HEK293T (cell line): ENCODE results near the gene IL1R2.

Source experiments
- ARNT ChIP-seq: fragments of 450-650 bp; IDR thresholded peaks from 2 replicates; pipeline ENCODE4 v1.6.1; 2017; ENCODE audit warnings: mild to moderate bottlenecking
- BHLHE40 ChIP-seq: fragments of 450-650 bp; IDR thresholded peaks from 2 replicates; pipeline ENCODE4 v1.6.1; 2016; ENCODE audit warnings: mild to moderate bottlenecking, moderate library complexity, borderline replicate concordance
- CTBP1 ChIP-seq: fragments of 450-650 bp; IDR thresholded peaks from 2 replicates; pipeline ENCODE4 v1.6.1; 2016; ENCODE audit warnings: borderline replicate concordance
- ELF4 ChIP-seq: fragments of 450-650 bp; IDR thresholded peaks from 2 replicates; pipeline ENCODE4 v1.6.1; 2017; ENCODE audit warnings: antibody characterized with exemption
- FOXA1 ChIP-seq: fragments of 450-650 bp; IDR thresholded peaks from 2 replicates; pipeline ENCODE4 v1.6.1; 2016; ENCODE audit warnings: mild to moderate bottlenecking
- FOXM1 ChIP-seq: fragments of 450-650 bp; IDR thresholded peaks from 2 replicates; pipeline ENCODE4 v1.6.1; 2017; ENCODE audit warnings: mild to moderate bottlenecking, borderline replicate concordance
- L3MBTL2 ChIP-seq: fragments of 450-650 bp; conservative IDR thresholded peaks from 2 replicates; pipeline ENCODE4 v1.6.1; 2016; ENCODE audit warnings: mild to moderate bottlenecking
- LEF1 ChIP-seq: fragments of 450-650 bp; IDR thresholded peaks from 2 replicates; pipeline ENCODE4 v1.6.1; 2017; ENCODE audit warnings: mild to moderate bottlenecking, borderline replicate concordance
- SP1 ChIP-seq: fragments of 450-650 bp; IDR thresholded peaks from 2 replicates; pipeline ENCODE4 v1.6.1; 2017
- SUZ12 ChIP-seq: fragments of 450-650 bp; IDR thresholded peaks from 2 replicates; pipeline ENCODE4 v1.6.1; 2016; ENCODE audit warnings: mild to moderate bottlenecking
- TARDBP ChIP-seq: fragments of 450-650 bp; IDR thresholded peaks from 2 replicates; pipeline ENCODE4 v1.6.1; 2016
- ZNF384 ChIP-seq: fragments of 450-650 bp; IDR thresholded peaks from 2 replicates; pipeline ENCODE4 v1.6.1; 2016
- TF ChIP-seq, protein P1 (sequence below): fragments of 450-650 bp; IDR thresholded peaks from 2 replicates; pipeline ENCODE4 v1.6.1; 2016

DNA sequence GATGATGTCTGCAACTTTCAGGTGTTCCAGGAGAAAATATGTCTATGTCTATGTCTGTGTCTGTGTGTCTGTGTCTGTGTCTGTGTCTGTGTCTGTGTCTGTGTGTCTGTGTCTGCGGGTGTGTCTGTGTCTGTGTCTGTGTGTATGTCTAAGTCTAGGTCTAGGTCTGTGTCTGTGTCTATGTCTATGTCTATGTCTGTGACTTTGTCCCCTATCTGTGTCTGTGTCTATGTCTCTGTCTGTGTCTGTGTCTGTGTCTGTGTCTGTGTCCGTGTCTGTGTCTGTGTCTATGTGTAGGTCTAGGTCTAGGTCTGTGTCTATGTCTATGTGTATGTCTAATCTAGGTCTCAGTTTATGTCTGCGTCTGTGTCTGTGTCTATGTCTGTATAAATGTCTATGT lies 10.5 kb downstream of the IL1R2 start:
- TF ChIP-seq FOXA1 (no peak), LEF1 (no peak), FOXM1 (no peak), BHLHE40 (no peak), SP1 (no peak), ELF4 (no peak), TARDBP (no peak), SUZ12 (no peak), ZNF384 (no peak), ARNT (no peak), CTBP1 (no peak), L3MBTL2 (no peak)
- TF ChIP-seq, protein P1, sequence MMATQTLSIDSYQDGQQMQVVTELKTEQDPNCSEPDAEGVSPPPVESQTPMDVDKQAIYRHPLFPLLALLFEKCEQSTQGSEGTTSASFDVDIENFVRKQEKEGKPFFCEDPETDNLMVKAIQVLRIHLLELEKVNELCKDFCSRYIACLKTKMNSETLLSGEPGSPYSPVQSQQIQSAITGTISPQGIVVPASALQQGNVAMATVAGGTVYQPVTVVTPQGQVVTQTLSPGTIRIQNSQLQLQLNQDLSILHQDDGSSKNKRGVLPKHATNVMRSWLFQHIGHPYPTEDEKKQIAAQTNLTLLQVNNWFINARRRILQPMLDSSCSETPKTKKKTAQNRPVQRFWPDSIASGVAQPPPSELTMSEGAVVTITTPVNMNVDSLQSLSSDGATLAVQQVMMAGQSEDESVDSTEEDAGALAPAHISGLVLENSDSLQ: no peak
